T-helper 1 cell treated with Interleukin-12 subunit alpha and Interleukin-12 subunit beta and Interleukin-4 antibody, amounts not matched to agents 30 μg/mL and 1 μg/mL, for 36 hours (primary cell): Measurements from ENCODE around the gene NID1.

Experiments
- H3K27ac Mint-ChIP-seq: one replicate; pipeline ENCODE4 v1.8.0; 2021; ENCODE audit warnings: mild to moderate bottlenecking, mixed read lengths
- H3K27me3 Mint-ChIP-seq: one replicate; pipeline ENCODE4 v1.8.0; 2021; ENCODE audit warnings: low read depth, mixed read lengths
- H3K36me3 Mint-ChIP-seq: one replicate; pipeline ENCODE4 v1.8.0; 2021; ENCODE audit warnings: low read depth, mixed read lengths
- H3K4me1 Mint-ChIP-seq: one replicate; pipeline ENCODE4 v1.8.0; 2021; ENCODE audit warnings: low read depth, mixed read lengths
- H3K4me3 Mint-ChIP-seq: one replicate; pipeline ENCODE4 v1.8.0; 2021; ENCODE audit warnings: mild to moderate bottlenecking, moderate library complexity, mixed read lengths
- H3K9me3 Mint-ChIP-seq: one replicate; pipeline ENCODE4 v1.8.0; 2021; ENCODE audit warnings: mixed read lengths

Gene NID1

GRCh38 chr1:235997931-235998330 is 67.0 kb downstream of the NID1 start:
- peaks cover 10% of the 10 kb centered on the region for H3K36me3 Mint-ChIP-seq
- H3K4me1 Mint-ChIP-seq, result peaks cover 51% of the 10 kb centered on the region
- no peaks in the 10 kb centered on the region for H3K27me3 Mint-ChIP-seq
- H3K27ac Mint-ChIP-seq, result peak overlapping the region; percentile 99
- no peak overlapping the region for H3K4me3 Mint-ChIP-seq
- no peaks in the 10 kb centered on the region for H3K9me3 Mint-ChIP-seq

GRCh38 chr1:235997049-235997448 is 67.8 kb downstream of the NID1 start:
- H3K27me3 Mint-ChIP-seq, result no peaks in the 10 kb centered on the region
- H3K9me3 Mint-ChIP-seq, result no peaks in the 10 kb centered on the region
- H3K4me3 Mint-ChIP-seq, result no peak overlapping the region
- H3K27ac Mint-ChIP-seq, result peak overlapping the region; percentile 36
- peaks cover 46% of the 10 kb centered on the region for H3K4me1 Mint-ChIP-seq
- H3K36me3 Mint-ChIP-seq, result peaks cover 10% of the 10 kb centered on the region

- Mint-ChIP-seq H3K27me3 (no peaks in the 10 kb centered on the region), H3K27ac (peak overlapping the region; percentile 45), H3K36me3 (peaks cover 10% of the 10 kb centered on the region), H3K9me3 (no peaks in the 10 kb centered on the region), H3K4me1 (peaks cover 38% of the 10 kb centered on the region), H3K4me3 (no peak overlapping the region)
Observed at GRCh38 chr1:235996048-235996785, 68.7 kb downstream of the NID1 start.

- Mint-ChIP-seq H3K36me3 (peaks cover 7% of the 10 kb centered on the region), H3K27ac (no peak overlapping the region), H3K4me1 (peaks cover 34% of the 10 kb centered on the region), H3K4me3 (no peak overlapping the region), H3K27me3 (no peaks in the 10 kb centered on the region), H3K9me3 (peaks cover under 1% of the 10 kb centered on the region)
Observed at GRCh38 chr1:235995511-235995910, 69.4 kb downstream of the NID1 start.

DNA sequence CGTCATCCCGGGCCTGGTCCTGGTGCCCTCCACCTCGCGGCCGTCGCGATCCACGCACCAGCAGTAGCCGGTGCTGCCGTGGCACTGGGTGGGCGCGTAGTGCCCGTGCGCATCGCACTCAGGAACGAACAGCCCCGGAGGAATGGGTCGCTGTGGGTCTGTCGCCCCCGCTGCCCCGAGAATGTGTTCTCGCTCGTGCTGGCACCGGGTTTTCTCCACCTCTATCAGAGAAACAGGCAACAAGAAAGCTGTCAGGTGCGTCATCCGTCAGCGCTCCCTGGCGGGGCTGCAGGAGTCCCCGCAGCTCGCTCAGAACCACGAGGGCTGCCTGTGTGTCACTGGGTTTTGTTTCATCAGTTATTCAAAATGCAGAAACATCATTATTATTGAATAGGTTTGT is 71.2 kb downstream of the NID1 start:
- H3K4me3 Mint-ChIP-seq, result no peak overlapping the region
- H3K4me1 Mint-ChIP-seq, result peaks cover 18% of the 10 kb centered on the region
- peaks cover 14% of the 10 kb centered on the region for H3K9me3 Mint-ChIP-seq
- H3K27me3 Mint-ChIP-seq, result peaks cover 8% of the 10 kb centered on the region
- peaks cover 5% of the 10 kb centered on the region for H3K36me3 Mint-ChIP-seq
- H3K27ac Mint-ChIP-seq, result no peak overlapping the region

- peaks cover 5% of the 10 kb centered on the region for H3K36me3 Mint-ChIP-seq
- peaks cover 14% of the 10 kb centered on the region for H3K9me3 Mint-ChIP-seq
- H3K27me3 Mint-ChIP-seq, result peaks cover 15% of the 10 kb centered on the region
- peaks cover 12% of the 10 kb centered on the region for H3K4me1 Mint-ChIP-seq
- no peak overlapping the region for H3K4me3 Mint-ChIP-seq
- no peak overlapping the region for H3K27ac Mint-ChIP-seq
Observed at GRCh38 chr1:235992868-235993267, 72.0 kb downstream of the NID1 start.

GRCh38 chr1:235992346-235992745 is 72.5 kb downstream of the NID1 start:
- no peak overlapping the region for H3K27ac Mint-ChIP-seq
- H3K9me3 Mint-ChIP-seq, result peaks cover 18% of the 10 kb centered on the region

GRCh38 chr1:235990330-235990795 is 74.5 kb downstream of the NID1 start:
- Mint-ChIP-seq H3K27ac (no peak overlapping the region), H3K36me3 (peaks cover 5% of the 10 kb centered on the region), H3K4me3 (no peak overlapping the region), H3K4me1 (no peaks in the 10 kb centered on the region), H3K9me3 (peaks cover 19% of the 10 kb centered on the region), H3K27me3 (peaks cover 25% of the 10 kb centered on the region)

More at GRCh38 chr1:235992346-235992745, 72.5 kb downstream of the NID1 start:
- peaks cover 21% of the 10 kb centered on the region for H3K27me3 Mint-ChIP-seq
- H3K4me1 Mint-ChIP-seq, result peaks cover 11% of the 10 kb centered on the region
- peaks cover 5% of the 10 kb centered on the region for H3K36me3 Mint-ChIP-seq
- H3K4me3 Mint-ChIP-seq, result no peak overlapping the region

- Mint-ChIP-seq H3K36me3 (peaks cover 5% of the 10 kb centered on the region), H3K27ac (no peak overlapping the region), H3K4me1 (no peaks in the 10 kb centered on the region), H3K4me3 (no peak overlapping the region), H3K9me3 (peaks cover 19% of the 10 kb centered on the region), H3K27me3 (peaks cover 25% of the 10 kb centered on the region)
Observed at GRCh38 chr1:235989105-235989504, 75.8 kb downstream of the NID1 start.

GRCh38 chr1:235986869-235987268 is 78.0 kb downstream of the NID1 start:
- Mint-ChIP-seq H3K9me3 (peaks cover 19% of the 10 kb centered on the region), H3K4me1 (peaks cover 2% of the 10 kb centered on the region), H3K4me3 (no peak overlapping the region), H3K27me3 (peaks cover 30% of the 10 kb centered on the region), H3K27ac (no peak overlapping the region), H3K36me3 (peaks cover 5% of the 10 kb centered on the region)

DNA sequence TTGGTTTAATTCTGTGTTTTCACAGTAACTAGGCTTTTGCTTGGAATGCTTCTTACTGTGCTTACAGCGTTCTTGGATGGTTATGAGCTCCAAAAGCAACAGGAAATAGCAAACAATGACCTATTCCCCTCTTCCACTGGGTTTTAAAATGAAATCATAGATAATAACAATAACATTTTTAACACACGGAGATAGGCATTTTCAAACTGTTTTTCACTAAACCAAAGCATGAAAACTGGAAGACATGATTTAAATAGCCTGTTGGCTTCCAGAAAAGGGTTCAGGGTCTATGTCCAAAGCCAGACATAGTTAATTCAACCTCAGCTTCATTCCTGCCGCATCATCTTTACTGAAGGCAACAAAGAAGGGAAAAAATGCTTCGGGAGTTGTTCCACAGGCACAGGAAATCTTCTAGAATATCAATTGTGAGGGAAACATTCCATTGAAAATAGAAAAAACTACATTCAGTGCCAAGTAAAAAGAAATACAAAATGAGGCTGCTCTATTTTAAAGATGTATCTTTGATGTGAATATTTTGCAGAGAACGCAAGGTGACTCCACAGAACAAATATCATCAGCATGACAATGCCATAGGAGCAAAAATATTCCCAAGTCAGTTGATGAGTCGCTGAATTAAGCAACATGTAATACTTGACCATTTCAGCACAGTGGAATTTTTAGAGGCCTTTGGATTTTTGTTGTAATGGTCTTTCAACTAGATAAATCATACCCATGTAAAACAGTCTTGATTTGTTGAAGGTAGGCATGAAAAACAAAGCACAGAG is 80.7 kb downstream of the NID1 start:
- Mint-ChIP-seq H3K4me1 (peaks cover 6% of the 10 kb centered on the region), H3K27ac (no peak overlapping the region), H3K4me3 (no peak overlapping the region)

GRCh38 chr1:235980976-235981375 is 83.9 kb downstream of the NID1 start:
- Mint-ChIP-seq H3K27me3 (peaks cover 22% of the 10 kb centered on the region), H3K4me1 (peaks cover 6% of the 10 kb centered on the region), H3K36me3 (peaks cover 4% of the 10 kb centered on the region), H3K27ac (no peak overlapping the region), H3K4me3 (no peak overlapping the region), H3K9me3 (no peaks in the 10 kb centered on the region)

More for the DNA sequence above, 80.7 kb downstream of the NID1 start:
- peaks cover 6% of the 10 kb centered on the region for H3K9me3 Mint-ChIP-seq
- peaks cover 2% of the 10 kb centered on the region for H3K36me3 Mint-ChIP-seq
- H3K27me3 Mint-ChIP-seq, result peaks cover 32% of the 10 kb centered on the region

GRCh38 chr1:235979716-235980333 is 85.1 kb downstream of the NID1 start:
- Mint-ChIP-seq H3K9me3 (no peaks in the 10 kb centered on the region), H3K4me3 (no peak overlapping the region), H3K27ac (no peak overlapping the region), H3K36me3 (peaks cover 4% of the 10 kb centered on the region), H3K4me1 (peaks cover 6% of the 10 kb centered on the region), H3K27me3 (peaks cover 23% of the 10 kb centered on the region)

- Mint-ChIP-seq H3K27ac (no peak overlapping the region), H3K36me3 (peaks cover 4% of the 10 kb centered on the region), H3K27me3 (peaks cover 30% of the 10 kb centered on the region)
Observed at GRCh38 chr1:235979176-235979575, 85.7 kb downstream of the NID1 start.

More at GRCh38 chr1:235979176-235979575, 85.7 kb downstream of the NID1 start:
- Mint-ChIP-seq H3K4me1 (peaks cover 6% of the 10 kb centered on the region), H3K4me3 (no peak overlapping the region), H3K9me3 (no peaks in the 10 kb centered on the region)
